Calu3 (cell line): ENCODE measurements around the gene SLC10A6. TPM values are rescaled to one million over a fixed set of nuclear protein-coding genes. Genes with fewer than 3 reads are reported as not detected.
A peak's percentile ranks its signal among the peaks of the same experiment; 100 is the strongest.

Experiments
- BruUV-seq: library from RNA; stranded (reverse); fragments of 400-500 nt; replicated peaks from 2 replicates; lab custom pipeline; 2021; lab: Mats Ljungman, UMichigan
- CTCF ChIA-PET: fragments of 300-600 bp; sonication (Branson Sonifier 250); formaldehyde crosslinking; loops from one replicate; lab custom pipeline; 2022; ENCODE audit warnings: antibody characterized with exemption; lab: Charles Lee
- DNase-seq: peaks from one replicate; pipeline ENCODE4 v3.0.0; 2022
- H3K27ac Mint-ChIP-seq: one replicate; pipeline ENCODE4 v1.8.0; 2022; ENCODE audit warnings: mixed read lengths; ENCODE audit not compliant: unreplicated experiment
- H3K27me3 Mint-ChIP-seq: one replicate; pipeline ENCODE4 v1.8.0; 2022; ENCODE audit warnings: mixed read lengths; ENCODE audit not compliant: unreplicated experiment
- H3K36me3 Mint-ChIP-seq: one replicate; pipeline ENCODE4 v1.8.0; 2022; ENCODE audit warnings: mild to moderate bottlenecking, moderate library complexity, mixed read lengths; ENCODE audit not compliant: insufficient read depth, unreplicated experiment
- H3K4me1 Mint-ChIP-seq: one replicate; pipeline ENCODE4 v1.8.0; 2022; ENCODE audit warnings: mild to moderate bottlenecking, low read depth, mixed read lengths; ENCODE audit not compliant: unreplicated experiment
- H3K4me3 Mint-ChIP-seq: one replicate; pipeline ENCODE4 v1.8.0; 2022; ENCODE audit warnings: mild to moderate bottlenecking, low read depth, moderate library complexity, mixed read lengths; ENCODE audit not compliant: unreplicated experiment
- H3K9me3 Mint-ChIP-seq: one replicate; pipeline ENCODE4 v1.8.0; 2022; ENCODE audit warnings: low read depth, mixed read lengths; ENCODE audit not compliant: unreplicated experiment
- intact Hi-C: fragments of 100-400 bp; cut with micrococcal nuclease; formaldehyde crosslinking; loops from one replicate; pipeline ENCODE4 v1.10.0; 2022; ENCODE audit not compliant: unreplicated experiment
- total RNA-seq: library from RNA; stranded (reverse); gene quantifications from 2 replicates; pipeline ENCODE4 v1.2.3, GENCODE V29; 2022
- TF ChIP-seq, protein P1 (sequence below): fragments of 200-600 bp; IDR thresholded peaks from one replicate; pipeline ENCODE4 v1.8.0; 2022; ENCODE audit warnings: antibody characterized with exemption; ENCODE audit not compliant: unreplicated experiment

SLC10A6 gene
- total RNA-seq, 1 experiment from 2014 or later: not detected

- Mint-ChIP-seq H3K27ac (peak overlapping the region; percentile 74), H3K36me3 (no peaks in the 10 kb centered on the region), H3K4me3 (no peak overlapping the region), H3K27me3 (no peaks in the 10 kb centered on the region), H3K4me1 (peaks cover 23% of the 10 kb centered on the region), H3K9me3 (no peaks in the 10 kb centered on the region)
- BruUV-seq: no TSS peak
- no peak for DNase-seq
- intact Hi-C loops: no loop called here
- CTCF ChIA-PET: no interaction called here
- TF ChIP-seq, protein P1, sequence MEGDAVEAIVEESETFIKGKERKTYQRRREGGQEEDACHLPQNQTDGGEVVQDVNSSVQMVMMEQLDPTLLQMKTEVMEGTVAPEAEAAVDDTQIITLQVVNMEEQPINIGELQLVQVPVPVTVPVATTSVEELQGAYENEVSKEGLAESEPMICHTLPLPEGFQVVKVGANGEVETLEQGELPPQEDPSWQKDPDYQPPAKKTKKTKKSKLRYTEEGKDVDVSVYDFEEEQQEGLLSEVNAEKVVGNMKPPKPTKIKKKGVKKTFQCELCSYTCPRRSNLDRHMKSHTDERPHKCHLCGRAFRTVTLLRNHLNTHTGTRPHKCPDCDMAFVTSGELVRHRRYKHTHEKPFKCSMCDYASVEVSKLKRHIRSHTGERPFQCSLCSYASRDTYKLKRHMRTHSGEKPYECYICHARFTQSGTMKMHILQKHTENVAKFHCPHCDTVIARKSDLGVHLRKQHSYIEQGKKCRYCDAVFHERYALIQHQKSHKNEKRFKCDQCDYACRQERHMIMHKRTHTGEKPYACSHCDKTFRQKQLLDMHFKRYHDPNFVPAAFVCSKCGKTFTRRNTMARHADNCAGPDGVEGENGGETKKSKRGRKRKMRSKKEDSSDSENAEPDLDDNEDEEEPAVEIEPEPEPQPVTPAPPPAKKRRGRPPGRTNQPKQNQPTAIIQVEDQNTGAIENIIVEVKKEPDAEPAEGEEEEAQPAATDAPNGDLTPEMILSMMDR: no peak
Measured at GRCh38 chr4:86855572-86855971, 6.4 kb upstream of the SLC10A6 start.

DNA sequence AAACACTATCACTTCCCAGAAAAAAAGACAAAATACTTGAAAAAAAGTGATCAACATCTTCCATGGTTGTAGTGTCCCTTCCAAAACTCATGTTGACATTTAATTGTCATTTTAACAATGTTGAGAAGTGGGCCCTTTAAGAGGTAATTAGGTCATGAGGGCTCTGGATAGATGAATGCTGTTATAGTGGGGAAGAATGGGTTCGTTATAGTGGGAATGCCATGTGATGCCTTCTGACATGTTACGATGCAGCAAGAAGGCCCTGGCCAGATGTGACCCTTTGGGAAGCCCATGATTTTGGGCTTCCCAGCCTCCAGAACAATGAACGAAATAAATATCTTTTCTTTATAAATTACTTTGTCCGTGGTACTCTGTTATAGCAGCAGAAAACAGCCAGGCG lies 4.0 kb upstream of the SLC10A6 start:
- BruUV-seq: no TSS peak
- TF ChIP-seq, protein P1: no peak
- peaks cover 27% of the 10 kb centered on the region for H3K4me1 Mint-ChIP-seq
- H3K36me3 Mint-ChIP-seq: no peaks in the 10 kb centered on the region
- CTCF ChIA-PET: no interaction called here
- DNase-seq: no peak
- H3K27me3 Mint-ChIP-seq: no peaks in the 10 kb centered on the region
- no peak overlapping the region for H3K4me3 Mint-ChIP-seq
- intact Hi-C loops: no loop called here
- no peak overlapping the region for H3K27ac Mint-ChIP-seq
- H3K9me3 Mint-ChIP-seq: no peaks in the 10 kb centered on the region

- TF ChIP-seq, protein P1: no peak
- Mint-ChIP-seq H3K4me3 (no peak overlapping the region), H3K9me3 (no peaks in the 10 kb centered on the region), H3K27ac (no peak overlapping the region), H3K27me3 (no peaks in the 10 kb centered on the region), H3K4me1 (peaks cover 9% of the 10 kb centered on the region), H3K36me3 (no peaks in the 10 kb centered on the region)
- intact Hi-C loops: no loop called here
- no TSS peak for BruUV-seq
- CTCF ChIA-PET: no interaction called here
- DNase-seq: no peak
Measured at GRCh38 chr4:86848136-86848535, 1.0 kb downstream of the SLC10A6 start.

DNA sequence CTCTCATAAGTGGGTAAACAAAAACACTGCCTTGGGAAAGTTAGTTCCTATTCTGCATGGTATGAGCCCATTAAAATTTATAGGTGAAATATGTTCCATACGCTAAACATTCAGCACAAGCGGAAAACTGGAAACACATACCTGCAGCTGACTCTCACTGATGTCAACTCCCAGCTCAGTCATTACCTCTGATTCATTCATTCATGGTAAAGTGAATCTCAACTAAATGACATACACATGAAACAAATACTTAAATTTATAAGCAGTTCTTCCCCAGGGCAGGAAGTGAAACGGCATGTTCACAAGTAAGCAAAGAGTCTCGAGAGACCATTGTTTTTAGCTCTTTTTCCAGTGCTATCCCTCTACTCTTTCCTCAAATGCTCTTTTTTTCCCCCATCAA lies 1.6 kb downstream of the SLC10A6 start:
- no peak overlapping the region for H3K4me3 Mint-ChIP-seq
- TF ChIP-seq, protein P1: no peak

More for the DNA sequence above, 1.6 kb downstream of the SLC10A6 start:
- Mint-ChIP-seq H3K4me1 (peaks cover 9% of the 10 kb centered on the region), H3K27me3 (no peaks in the 10 kb centered on the region), H3K36me3 (no peaks in the 10 kb centered on the region), H3K27ac (no peak overlapping the region), H3K9me3 (no peaks in the 10 kb centered on the region)
- CTCF ChIA-PET: no interaction called here
- DNase-seq: no peak
- BruUV-seq: no TSS peak
- intact Hi-C loops: no loop called here
